ENCODE measurements around the gene MCOLN2.

The MCOLN2 gene

GRCh38 chr1:85033221-85033620, 36.3 kb upstream of the MCOLN2 start:
- H3K4me1 ChIP-seq (ENCODE audit: insufficient read depth, low read length, severe bottlenecking) = no peaks in the 10 kb centered on the region
- H3K9ac ChIP-seq (ENCODE audit: low read length) = no peak overlapping the region

GRCh38 chr1:85030536-85030935, 33.6 kb upstream of the MCOLN2 start:
- TF ChIP-seq CTCF (IDR thresholded peaks at IDR 0.05; ENCODE audit: low read length) (no peak), EZH2 (IDR thresholded peaks at IDR 0.05; ENCODE audit: borderline replicate concordance, low read length) (no peak)
- H3K9me3 ChIP-seq (ENCODE audit: low read length) = no peaks in the 10 kb centered on the region
- H3K27me3 ChIP-seq (ENCODE audit: insufficient read depth, low read length) = no peaks in the 10 kb centered on the region
- H2AFZ ChIP-seq (ENCODE audit: low read length) = no peak overlapping the region
- no peak overlapping the region for H3K4me2 ChIP-seq (ENCODE audit: low read length)
- no peaks in the 10 kb centered on the region for H3K79me2 ChIP-seq (ENCODE audit: insufficient read depth, low read length)
- no peak overlapping the region for H3K9ac ChIP-seq (ENCODE audit: low read length)
- no peak overlapping the region for H3K4me3 ChIP-seq (ENCODE audit: low read depth, low read length, poor library complexity, severe bottlenecking)
- no peaks in the 10 kb centered on the region for H3K36me3 ChIP-seq (ENCODE audit: insufficient read depth, low read length)
- no peaks in the 10 kb centered on the region for H4K20me1 ChIP-seq (ENCODE audit: insufficient read depth, low read length)
- no peak overlapping the region for H3K27ac ChIP-seq (ENCODE audit: low read depth, low read length, poor library complexity, severe bottlenecking)
- H3K4me1 ChIP-seq (ENCODE audit: insufficient read depth, low read length, severe bottlenecking) = peaks cover 9% of the 10 kb centered on the region
- no peaks in the 10 kb centered on the region for H3F3A ChIP-seq (ENCODE audit: insufficient read depth, low read length)
- H3K9me2 ChIP-seq (ENCODE audit: low read depth, low read length) = no peaks in the 10 kb centered on the region

More at GRCh38 chr1:85033221-85033620, 36.3 kb upstream of the MCOLN2 start:
- Histone ChIP-seq H3K79me2 (ENCODE audit: insufficient read depth, low read length) (no peaks in the 10 kb centered on the region), H3K9me3 (ENCODE audit: low read length) (no peaks in the 10 kb centered on the region), H3K36me3 (ENCODE audit: insufficient read depth, low read length) (no peaks in the 10 kb centered on the region), H3K27ac (ENCODE audit: low read depth, low read length, poor library complexity, severe bottlenecking) (no peak overlapping the region), H3K9me2 (ENCODE audit: low read depth, low read length) (no peaks in the 10 kb centered on the region), H3K27me3 (ENCODE audit: insufficient read depth, low read length) (no peaks in the 10 kb centered on the region), H4K20me1 (ENCODE audit: insufficient read depth, low read length) (no peaks in the 10 kb centered on the region), H2AFZ (ENCODE audit: low read length) (no peak overlapping the region), H3F3A (ENCODE audit: insufficient read depth, low read length) (no peaks in the 10 kb centered on the region), H3K4me2 (ENCODE audit: low read length) (no peak overlapping the region), H3K4me3 (ENCODE audit: low read depth, low read length, poor library complexity, severe bottlenecking) (no peak overlapping the region)
- TF ChIP-seq EZH2 (IDR thresholded peaks at IDR 0.05; ENCODE audit: borderline replicate concordance, low read length) = no peak
- TF ChIP-seq CTCF (IDR thresholded peaks at IDR 0.05; ENCODE audit: low read length) = no peak

DNA sequence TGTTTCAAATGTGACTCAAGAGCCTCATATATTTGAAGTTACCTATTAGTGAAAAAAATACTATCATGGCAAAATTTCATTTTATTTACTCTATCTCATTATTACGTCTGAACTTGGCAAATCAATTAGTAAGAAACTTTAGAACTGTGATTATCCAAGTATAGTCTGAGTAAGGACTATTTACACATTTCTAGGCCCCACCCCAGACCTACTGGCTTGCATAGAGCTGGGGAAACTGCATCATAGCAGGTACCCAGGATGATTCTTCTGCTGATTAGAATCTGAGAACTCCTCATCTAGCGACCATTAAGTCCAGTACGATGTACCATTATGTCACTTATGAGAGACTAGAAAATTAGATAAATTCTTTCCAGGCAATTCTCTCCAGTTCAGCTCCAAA, 31.2 kb upstream of the MCOLN2 start:
- Histone ChIP-seq H4K20me1 (ENCODE audit: insufficient read depth, low read length) (no peaks in the 10 kb centered on the region), H3K36me3 (ENCODE audit: insufficient read depth, low read length) (no peaks in the 10 kb centered on the region), H3K4me3 (ENCODE audit: low read depth, low read length, poor library complexity, severe bottlenecking) (no peak overlapping the region), H3K4me2 (ENCODE audit: low read length) (no peak overlapping the region), H3F3A (ENCODE audit: insufficient read depth, low read length) (no peaks in the 10 kb centered on the region), H3K27me3 (ENCODE audit: insufficient read depth, low read length) (no peaks in the 10 kb centered on the region), H3K9me2 (ENCODE audit: low read depth, low read length) (no peaks in the 10 kb centered on the region), H3K4me1 (ENCODE audit: insufficient read depth, low read length, severe bottlenecking) (peaks cover 9% of the 10 kb centered on the region), H2AFZ (ENCODE audit: low read length) (no peak overlapping the region), H3K27ac (ENCODE audit: low read depth, low read length, poor library complexity, severe bottlenecking) (no peak overlapping the region), H3K9me3 (ENCODE audit: low read length) (no peaks in the 10 kb centered on the region), H3K79me2 (ENCODE audit: insufficient read depth, low read length) (no peaks in the 10 kb centered on the region), H3K9ac (ENCODE audit: low read length) (no peak overlapping the region)
- no peak for TF ChIP-seq EZH2 (IDR thresholded peaks at IDR 0.05; ENCODE audit: borderline replicate concordance, low read length)
- TF ChIP-seq CTCF (IDR thresholded peaks at IDR 0.05; ENCODE audit: low read length) = no peak
